ENCODE data around the gene SUCLG1.

- TF ChIP-seq, protein P1, sequence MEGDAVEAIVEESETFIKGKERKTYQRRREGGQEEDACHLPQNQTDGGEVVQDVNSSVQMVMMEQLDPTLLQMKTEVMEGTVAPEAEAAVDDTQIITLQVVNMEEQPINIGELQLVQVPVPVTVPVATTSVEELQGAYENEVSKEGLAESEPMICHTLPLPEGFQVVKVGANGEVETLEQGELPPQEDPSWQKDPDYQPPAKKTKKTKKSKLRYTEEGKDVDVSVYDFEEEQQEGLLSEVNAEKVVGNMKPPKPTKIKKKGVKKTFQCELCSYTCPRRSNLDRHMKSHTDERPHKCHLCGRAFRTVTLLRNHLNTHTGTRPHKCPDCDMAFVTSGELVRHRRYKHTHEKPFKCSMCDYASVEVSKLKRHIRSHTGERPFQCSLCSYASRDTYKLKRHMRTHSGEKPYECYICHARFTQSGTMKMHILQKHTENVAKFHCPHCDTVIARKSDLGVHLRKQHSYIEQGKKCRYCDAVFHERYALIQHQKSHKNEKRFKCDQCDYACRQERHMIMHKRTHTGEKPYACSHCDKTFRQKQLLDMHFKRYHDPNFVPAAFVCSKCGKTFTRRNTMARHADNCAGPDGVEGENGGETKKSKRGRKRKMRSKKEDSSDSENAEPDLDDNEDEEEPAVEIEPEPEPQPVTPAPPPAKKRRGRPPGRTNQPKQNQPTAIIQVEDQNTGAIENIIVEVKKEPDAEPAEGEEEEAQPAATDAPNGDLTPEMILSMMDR (IDR thresholded peaks at IDR 0.05; ENCODE audit: borderline replicate concordance, extremely low read depth, low read length, poor library complexity, severe bottlenecking), result no peak
- TF ChIP-seq EZH2 (IDR thresholded peaks at IDR 0.05; ENCODE audit: borderline replicate concordance, low read depth, low read length, severe bottlenecking), result no peak
Measured at GRCh38 chr2:84395820-84396219, 63.3 kb downstream of the SUCLG1 start.
